Measurements from ENCODE around the gene ZSCAN31. TPM values are rescaled to one million over a fixed set of nuclear protein-coding genes. Genes with fewer than 3 reads are reported as not detected.
"Not testable (repeated sequence)": the region's sequence is repeated elsewhere in the genome, so short reads cannot be mapped to it uniquely, and the experiment has no call there.

Gene ZSCAN31
- total and polyA plus RNA-seq, 7 donors = 1.8 to 10.8 (median 4.8) TPM

DNA sequence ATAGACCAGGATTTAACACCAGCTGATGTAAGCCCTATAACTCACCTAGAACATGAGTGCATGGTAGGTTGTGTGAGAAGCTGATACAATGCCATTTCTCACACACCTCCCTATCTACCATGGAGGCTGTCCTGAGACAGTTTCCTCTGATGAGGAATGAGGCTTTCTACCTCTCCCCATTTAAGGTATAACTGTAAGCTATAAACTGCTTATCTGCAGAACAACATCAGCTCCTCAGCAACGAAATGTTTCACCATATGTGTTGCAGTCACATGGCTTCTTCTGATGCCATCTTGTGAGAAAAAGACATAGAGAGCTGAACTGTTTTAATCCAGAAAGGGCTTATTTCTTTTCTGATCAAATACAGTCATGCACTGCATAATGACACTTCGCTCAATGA lies 34.5 kb upstream of the ZSCAN31 start:
- ATAC-seq (no peak), DNase-seq (no peak)
- WGBS, 3 donors = 79 to 83% (median 83%) methylated on average over 2 of the region's 2 CpGs
- Histone ChIP-seq H3K27ac (no peak overlapping the region), H3K4me3 (no peak overlapping the region), H3K4me1 (no peaks in the 10 kb centered on the region), H3K9me3 (no peaks in the 10 kb centered on the region), H3K27me3 (ENCODE audit: insufficient read depth in 3 of 3, low read length in 2 of 3) (no peaks in the 10 kb centered on the region), H3K36me3 (ENCODE audit: insufficient read depth in 1 of 2, low read depth in 1 of 2) (peaks cover 6 to 42% of the 10 kb centered on the region in 2 donors)
- TF ChIP-seq, protein P1, sequence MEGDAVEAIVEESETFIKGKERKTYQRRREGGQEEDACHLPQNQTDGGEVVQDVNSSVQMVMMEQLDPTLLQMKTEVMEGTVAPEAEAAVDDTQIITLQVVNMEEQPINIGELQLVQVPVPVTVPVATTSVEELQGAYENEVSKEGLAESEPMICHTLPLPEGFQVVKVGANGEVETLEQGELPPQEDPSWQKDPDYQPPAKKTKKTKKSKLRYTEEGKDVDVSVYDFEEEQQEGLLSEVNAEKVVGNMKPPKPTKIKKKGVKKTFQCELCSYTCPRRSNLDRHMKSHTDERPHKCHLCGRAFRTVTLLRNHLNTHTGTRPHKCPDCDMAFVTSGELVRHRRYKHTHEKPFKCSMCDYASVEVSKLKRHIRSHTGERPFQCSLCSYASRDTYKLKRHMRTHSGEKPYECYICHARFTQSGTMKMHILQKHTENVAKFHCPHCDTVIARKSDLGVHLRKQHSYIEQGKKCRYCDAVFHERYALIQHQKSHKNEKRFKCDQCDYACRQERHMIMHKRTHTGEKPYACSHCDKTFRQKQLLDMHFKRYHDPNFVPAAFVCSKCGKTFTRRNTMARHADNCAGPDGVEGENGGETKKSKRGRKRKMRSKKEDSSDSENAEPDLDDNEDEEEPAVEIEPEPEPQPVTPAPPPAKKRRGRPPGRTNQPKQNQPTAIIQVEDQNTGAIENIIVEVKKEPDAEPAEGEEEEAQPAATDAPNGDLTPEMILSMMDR (IDR thresholded peaks at IDR 0.05) = no peak
- intact Hi-C loops (cut with DNase I) = no loop called here

GRCh38 chr6:28369463-28369862 lies 33.5 kb upstream of the ZSCAN31 start:
- DNase-seq (no peak), ATAC-seq (no peak)
- Histone ChIP-seq H3K27me3 (ENCODE audit: insufficient read depth in 3 of 3, low read length in 2 of 3) (no peaks in the 10 kb centered on the region), H3K36me3 (ENCODE audit: insufficient read depth in 1 of 2, low read depth in 1 of 2) (peaks cover 9 to 52% of the 10 kb centered on the region in 2 donors), H3K4me1 (no peaks in the 10 kb centered on the region), H3K9me3 (no peaks in the 10 kb centered on the region), H3K27ac (no peak overlapping the region), H3K4me3 (no peak overlapping the region)
- WGBS, 3 donors = 93 to 97% (median 95%) methylated on average over 3 of the region's 3 CpGs
- intact Hi-C loops (cut with DNase I) = no loop called here
- TF ChIP-seq, protein P1 (IDR thresholded peaks at IDR 0.05) = no peak

GRCh38 chr6:28368522-28368921 lies 32.6 kb upstream of the ZSCAN31 start:
- Histone ChIP-seq H3K27ac (no peak overlapping the region), H3K27me3 (ENCODE audit: insufficient read depth in 3 of 3, low read length in 2 of 3) (no peaks in the 10 kb centered on the region), H3K4me1 (no peaks in the 10 kb centered on the region), H3K9me3 (no peaks in the 10 kb centered on the region), H3K4me3 (no peak overlapping the region), H3K36me3 (ENCODE audit: insufficient read depth in 1 of 2, low read depth in 1 of 2) (peaks cover 9 to 60% of the 10 kb centered on the region in 2 donors)
- WGBS, 3 donors = 87 to 95% (median 90%) methylated on average over 4 of the region's 4 CpGs
- ATAC-seq (no peak), DNase-seq (no peak)
- intact Hi-C loops (cut with DNase I) = no loop called here
- TF ChIP-seq, protein P1 (IDR thresholded peaks at IDR 0.05) = no peak

DNA sequence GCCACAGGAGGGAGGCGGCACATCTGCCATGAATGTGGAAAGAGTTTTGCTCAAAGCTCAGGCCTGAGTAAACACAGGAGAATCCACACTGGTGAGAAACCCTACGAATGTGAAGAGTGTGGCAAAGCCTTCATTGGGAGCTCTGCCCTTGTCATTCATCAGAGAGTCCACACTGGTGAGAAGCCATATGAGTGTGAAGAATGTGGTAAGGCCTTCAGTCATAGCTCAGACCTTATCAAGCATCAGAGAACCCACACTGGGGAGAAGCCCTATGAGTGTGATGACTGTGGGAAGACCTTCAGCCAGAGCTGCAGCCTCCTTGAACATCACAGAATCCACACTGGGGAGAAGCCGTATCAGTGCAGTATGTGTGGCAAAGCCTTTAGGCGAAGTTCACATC lies 29.6 kb upstream of the ZSCAN31 start:
- WGBS, 3 donors = 91 to 96% (median 94%) methylated on average over 4 of the region's 4 CpGs
- intact Hi-C loops (cut with DNase I); DNase-seq; H3K27me3 ChIP-seq (ENCODE audit: insufficient read depth in 3 of 3, low read length in 2 of 3); H3K27ac ChIP-seq; H3K4me3 ChIP-seq; H3K4me1 ChIP-seq; ATAC-seq; H3K9me3 ChIP-seq: not testable (repeated sequence)
- H3K36me3 ChIP-seq (ENCODE audit: insufficient read depth in 1 of 2, low read depth in 1 of 2) = peaks cover 15 to 89% of the 10 kb centered on the region in 2 donors

- peaks cover 9 to 65% of the 10 kb centered on the region in 2 donors for H3K36me3 ChIP-seq (ENCODE audit: insufficient read depth in 1 of 2, low read depth in 1 of 2)
- H3K4me3 ChIP-seq = no peak overlapping the region
- DNase-seq = no peak
- TF ChIP-seq, protein P1 (IDR thresholded peaks at IDR 0.05) = no peak
- peaks cover 5% of the 10 kb centered on the region for H3K4me1 ChIP-seq
- intact Hi-C loops (cut with DNase I) = no loop called here
- 89 to 93% (median 92%) methylated on average over 2 of the region's 2 CpGs for WGBS, 3 donors
- no peaks in the 10 kb centered on the region for H3K27me3 ChIP-seq (ENCODE audit: insufficient read depth in 3 of 3, low read length in 2 of 3)
- no peak for ATAC-seq
- H3K27ac ChIP-seq = no peak overlapping the region
- no peaks in the 10 kb centered on the region for H3K9me3 ChIP-seq
Measured at GRCh38 chr6:28360961-28361360, 25.0 kb upstream of the ZSCAN31 start.

- ATAC-seq; H3K9me3 ChIP-seq; DNase-seq; H3K27ac ChIP-seq; H3K27me3 ChIP-seq (ENCODE audit: insufficient read depth in 3 of 3, low read length in 2 of 3); H3K4me3 ChIP-seq: not testable (repeated sequence)
- Histone ChIP-seq H3K36me3 (ENCODE audit: insufficient read depth in 1 of 2, low read depth in 1 of 2) (peaks cover 6 to 51% of the 10 kb centered on the region in 2 donors), H3K4me1 (peaks cover 16% of the 10 kb centered on the region)
- intact Hi-C loops (cut with DNase I) = loop anchor here (5.0 to 10.0 kb wide), 6 partner anchors 92 to 1172 kb away; partner anchors contain the start of genes ZSCAN26 (in 2 of the 2), ZKSCAN4 (in 1 of the 2) and ZSCAN9 (in 1 of the 2)
- WGBS, 3 donors = 91 to 97% (median 96%) methylated on average over 13 to 14 of the region's 16 CpGs
Measured at GRCh38 chr6:28359562-28359961, 23.6 kb upstream of the ZSCAN31 start.
